Ovary (tissue), 3 donors: ENCODE measurements around the gene SMIM1.

Experiments used
- CTCF ChIP-seq, 3 donors: fragments of 450-650 bp in 2 of 3; fragments of 200-600 bp in 1 of 3; IDR thresholded peaks; one replicate each; pipeline versions ENCODE4 v1.5.1 to v1.8.0; 2016 to 2022; ENCODE audit warnings: antibody characterized with exemption in 3 of 3, mild to moderate bottlenecking in 1 of 3
- POLR2A ChIP-seq: fragments of 450-650 bp; IDR thresholded peaks from one replicate; pipeline ENCODE4 v1.6.1; 2017; ENCODE audit warnings: antibody characterized with exemption, mild to moderate bottlenecking, moderate library complexity
- donor health status: DM: no; HTN: no; CAD: no.

GRCh38 chr1:3735027-3735681, 37.4 kb upstream of the SMIM1 start:
- no peak for TF ChIP-seq CTCF (IDR thresholded peaks at IDR 0.05)
- no peak for TF ChIP-seq POLR2A
